Raji (cell line): ENCODE data around the gene LPP.

Experiments used
- POLR2A ChIP-seq: IDR thresholded peaks from 2 replicates; pipeline ENCODE4 v1.6.1; 2011; ENCODE audit warnings: low read depth, low read length, control low read depth; ENCODE audit not compliant: insufficient read depth

Gene LPP

DNA sequence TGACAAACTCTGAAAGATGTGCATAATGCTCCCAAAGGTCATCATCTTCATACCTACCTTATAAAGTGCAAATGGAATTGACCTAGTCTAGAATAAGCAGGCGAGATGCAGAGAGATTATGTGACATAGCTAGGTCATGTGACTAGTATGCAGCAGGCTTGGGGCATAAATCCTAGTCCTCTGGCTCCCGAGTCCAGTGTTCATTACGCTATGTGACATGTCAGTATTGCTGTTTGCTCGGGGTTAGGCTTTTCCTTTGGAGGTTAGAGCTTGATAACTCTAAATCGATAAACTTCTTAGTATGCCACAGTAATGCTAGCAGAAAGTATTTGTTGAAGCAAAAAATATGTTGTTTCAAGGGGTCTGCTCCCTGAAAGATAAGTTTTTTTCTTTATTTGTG lies 536.1 kb downstream of the LPP start:
- TF ChIP-seq POLR2A = no peak

DNA sequence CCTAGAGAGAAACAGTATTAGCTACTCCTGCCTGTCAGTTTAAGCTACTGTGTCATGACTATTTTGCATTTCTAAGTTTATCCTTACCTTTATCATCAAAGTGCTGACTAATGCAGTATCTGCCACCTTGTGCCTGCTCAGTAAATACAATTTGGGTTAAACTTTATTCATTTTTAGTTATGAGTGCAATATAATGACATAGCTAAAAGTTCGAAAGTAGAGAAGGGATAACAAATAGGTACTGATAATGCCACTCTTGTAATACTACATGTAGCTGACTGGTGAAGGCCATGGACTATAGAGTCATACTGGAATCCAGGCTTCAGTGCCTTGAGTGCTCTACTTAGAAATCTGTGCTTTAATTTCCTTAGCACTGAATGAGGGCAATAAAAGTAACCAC lies 537.0 kb downstream of the LPP start:
- TF ChIP-seq POLR2A = no peak

DNA sequence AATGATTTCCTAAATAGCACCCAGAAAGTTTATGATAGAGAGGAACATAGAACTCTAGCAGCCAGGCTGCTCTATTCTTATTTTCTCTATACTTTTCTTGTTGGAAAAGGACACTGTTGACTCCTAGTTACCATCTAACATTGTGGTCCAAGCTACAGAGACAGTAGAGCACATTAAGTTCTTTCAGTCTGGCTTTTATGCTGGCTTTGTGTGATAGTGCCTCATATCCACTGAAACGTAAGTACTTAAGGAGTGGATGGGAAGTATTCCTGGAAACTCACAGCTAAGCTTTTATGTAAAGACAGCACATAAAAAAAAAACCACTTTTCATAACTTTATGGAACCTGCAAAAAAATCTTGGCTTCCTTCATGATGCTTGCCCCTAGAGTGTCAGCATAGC lies 537.7 kb downstream of the LPP start:
- TF ChIP-seq POLR2A = no peak

DNA sequence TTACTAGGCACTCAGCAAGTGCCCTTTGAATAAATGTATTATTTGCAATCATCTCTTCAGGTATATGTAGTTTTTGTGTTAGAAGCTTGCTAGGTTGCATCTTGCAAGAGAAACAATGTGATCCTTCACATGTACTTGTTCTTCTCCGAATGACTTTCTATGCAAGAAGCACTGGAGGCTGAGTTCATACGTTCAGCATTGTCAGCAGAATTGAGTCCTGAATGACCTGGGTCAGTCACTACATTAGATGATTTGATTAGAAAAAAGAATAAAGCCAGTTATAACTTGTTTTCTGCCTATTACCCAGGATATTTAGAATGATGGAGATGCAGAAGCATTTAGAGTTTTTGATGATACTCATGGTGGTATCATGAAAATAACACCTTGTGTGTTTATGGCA lies 538.7 kb downstream of the LPP start:
- no peak for TF ChIP-seq POLR2A

DNA sequence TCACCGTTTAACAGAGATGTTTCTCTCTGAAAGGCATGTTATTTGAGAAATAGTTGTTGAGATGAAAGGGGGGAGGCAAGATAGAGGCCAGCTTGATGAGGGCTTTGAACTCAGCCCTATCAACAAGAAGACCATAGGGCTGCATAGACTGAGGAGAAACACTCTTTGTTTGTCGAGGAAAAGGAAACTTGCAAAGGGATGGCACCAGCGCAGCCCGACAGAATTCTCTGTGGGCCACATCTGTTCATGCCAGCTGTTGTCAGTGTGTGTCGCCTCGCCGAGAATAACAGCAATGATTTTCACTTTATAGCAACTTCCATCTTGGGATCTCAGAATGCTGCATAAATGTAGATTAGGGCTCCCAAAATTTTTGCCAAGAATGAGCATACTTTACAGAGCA lies 539.5 kb downstream of the LPP start:
- no peak for TF ChIP-seq POLR2A

DNA sequence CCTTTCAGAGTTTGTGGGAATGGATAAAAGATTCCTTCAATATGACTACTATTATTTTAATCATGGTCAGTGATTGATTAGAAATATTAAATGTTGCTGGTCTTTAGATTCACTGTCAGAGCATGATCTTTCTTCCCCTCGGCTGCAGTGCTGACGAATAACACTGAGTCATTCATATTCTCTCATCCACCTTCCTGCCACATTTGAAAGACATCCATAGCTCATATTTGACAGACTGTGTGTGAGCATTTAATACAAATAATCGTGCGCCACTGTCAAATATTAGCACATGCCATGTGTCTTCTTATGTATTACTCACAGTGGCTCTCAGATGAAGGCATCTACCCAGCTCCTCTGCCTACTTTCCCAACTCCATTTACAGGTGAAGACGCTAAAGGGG lies 541.3 kb downstream of the LPP start:
- no peak for TF ChIP-seq POLR2A

DNA sequence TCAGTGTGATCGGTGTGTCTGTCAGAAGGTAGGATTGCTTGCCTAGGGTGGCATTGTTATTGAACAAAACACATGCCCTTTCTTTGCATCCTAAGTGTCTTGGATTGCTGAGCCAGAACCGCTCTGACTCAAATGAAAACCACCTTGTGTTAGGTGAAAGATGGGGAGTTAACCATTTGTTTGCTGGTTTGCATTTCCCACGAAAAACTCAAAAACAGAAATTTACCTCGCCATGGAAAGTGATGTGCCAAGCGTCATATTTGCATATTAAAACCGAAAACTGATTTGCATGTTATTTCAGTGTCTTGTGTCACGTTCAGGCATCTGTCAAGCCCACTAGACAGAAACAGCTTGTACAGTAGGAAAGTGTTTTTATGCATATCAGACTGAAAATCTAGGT lies 543.2 kb downstream of the LPP start:
- TF ChIP-seq POLR2A = 0 out of 2 replicates have a peak, but pooled peaks have one; percentile 30

DNA sequence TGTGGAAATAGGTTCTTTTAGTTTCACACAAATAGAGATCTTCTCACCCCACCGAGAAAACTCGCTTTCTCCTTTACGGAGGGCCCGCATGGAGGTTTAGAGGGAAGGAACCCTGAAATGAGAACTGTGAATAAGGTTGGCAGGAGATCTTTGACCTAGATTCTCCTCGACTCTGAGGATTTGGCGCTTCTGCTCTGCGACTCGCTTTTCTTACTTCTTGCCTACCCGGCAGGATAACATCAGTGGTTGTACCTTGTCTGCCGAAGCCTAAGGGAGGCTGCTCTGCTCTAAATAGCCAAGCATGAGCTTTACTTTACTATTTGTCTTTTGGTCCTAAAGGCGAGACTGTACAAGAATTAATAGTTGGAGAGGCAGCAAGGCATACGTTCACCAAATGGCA lies 544.5 kb downstream of the LPP start:
- no peak for TF ChIP-seq POLR2A

DNA sequence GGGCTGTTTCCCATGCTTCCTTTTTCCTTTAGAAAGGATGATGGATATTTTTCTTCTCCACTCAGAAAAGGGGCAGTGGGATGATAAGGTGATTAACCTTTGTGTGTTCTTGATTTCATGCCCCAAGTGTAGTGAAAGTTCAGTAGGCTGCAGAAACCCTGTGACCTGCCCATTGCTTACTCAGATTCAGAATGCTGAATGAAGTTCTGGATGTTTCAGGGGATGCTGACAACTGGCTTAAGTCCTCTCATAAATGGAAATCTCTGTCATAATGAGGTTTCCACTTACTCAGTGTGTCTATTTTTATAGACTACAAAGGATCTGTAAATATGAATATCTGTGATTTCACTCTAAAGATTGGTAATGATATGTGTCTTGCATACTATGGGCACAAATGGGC lies 546.5 kb downstream of the LPP start:
- TF ChIP-seq POLR2A = no peak

DNA sequence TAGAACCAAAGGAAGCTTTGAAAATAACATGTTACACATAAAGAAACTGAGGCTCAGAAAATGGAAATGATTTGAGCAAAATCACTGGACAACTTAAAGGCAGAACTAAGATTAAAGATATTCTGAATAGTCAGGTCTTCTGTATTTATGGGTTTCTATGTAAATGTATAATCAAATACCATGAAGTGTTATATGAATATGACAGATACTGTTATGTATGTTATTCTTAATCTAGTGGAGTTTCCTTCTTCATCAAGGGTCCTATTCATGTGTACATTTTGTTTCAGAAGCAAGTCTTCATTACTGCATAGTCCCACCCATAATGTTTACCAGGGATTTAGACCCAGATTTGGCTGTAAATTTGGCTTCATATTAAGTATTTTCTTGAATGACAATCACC lies 547.0 kb downstream of the LPP start:
- TF ChIP-seq POLR2A = no peak

DNA sequence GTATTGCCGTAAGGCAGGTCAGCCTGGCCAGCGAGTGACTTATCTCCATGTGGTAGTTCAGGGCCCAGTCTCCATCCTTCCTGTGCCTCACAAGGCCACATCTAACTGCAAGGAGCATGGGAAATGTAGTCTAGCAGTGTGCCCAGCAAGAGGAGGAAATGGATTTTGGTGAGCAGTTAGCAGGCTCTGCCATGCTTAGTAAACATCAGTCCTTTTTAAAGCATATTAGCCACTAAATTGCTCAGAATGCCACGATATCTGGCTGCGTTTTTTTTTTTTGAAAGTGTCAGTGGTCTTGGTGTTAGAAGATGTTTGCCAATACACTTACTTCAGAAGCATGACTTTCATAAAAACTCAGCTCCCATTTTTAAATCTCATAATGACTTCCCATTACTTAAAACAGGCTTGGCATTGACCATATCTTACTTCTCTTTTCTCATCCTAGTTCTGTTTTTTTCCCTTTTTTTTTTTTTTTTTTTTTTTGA lies 547.6 kb downstream of the LPP start:
- no peak for TF ChIP-seq POLR2A

DNA sequence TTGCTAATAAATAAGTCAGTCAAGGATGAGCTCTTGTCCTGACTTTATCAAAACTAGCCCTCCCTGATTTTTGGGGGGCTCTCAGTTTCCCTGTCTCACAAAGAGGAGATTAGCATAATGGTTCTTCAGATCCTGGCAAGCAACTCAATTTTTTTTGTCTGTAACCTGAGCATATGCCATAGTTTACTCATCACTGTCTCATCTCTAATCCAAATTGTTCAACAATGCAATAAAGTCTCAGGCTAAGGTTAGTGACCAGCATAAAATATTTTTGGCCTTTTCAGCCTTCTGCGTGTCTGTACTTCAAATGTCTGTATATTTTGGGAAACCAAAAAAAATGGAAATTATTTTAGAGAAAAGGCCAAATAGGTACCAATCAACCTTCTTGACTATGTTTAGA lies 552.2 kb downstream of the LPP start:
- no peak for TF ChIP-seq POLR2A

DNA sequence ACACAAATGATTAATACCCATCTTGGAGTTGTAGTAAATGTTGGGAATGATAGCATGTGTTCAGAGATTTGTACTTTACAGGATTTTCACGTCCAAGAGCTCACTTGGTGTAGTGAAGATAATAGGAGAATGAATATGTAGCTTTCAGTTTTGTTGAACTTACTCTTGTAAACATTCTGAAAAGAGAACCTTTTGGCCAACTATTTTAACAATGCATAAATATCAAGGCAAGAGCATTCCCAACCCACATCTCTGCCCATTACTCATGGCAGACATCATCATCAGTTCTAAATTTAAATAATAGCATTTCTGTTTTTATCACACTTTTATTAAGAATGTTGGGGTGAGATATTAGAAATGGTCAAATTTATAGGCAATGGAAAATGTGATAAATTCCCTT lies 552.6 kb downstream of the LPP start:
- no peak for TF ChIP-seq POLR2A

DNA sequence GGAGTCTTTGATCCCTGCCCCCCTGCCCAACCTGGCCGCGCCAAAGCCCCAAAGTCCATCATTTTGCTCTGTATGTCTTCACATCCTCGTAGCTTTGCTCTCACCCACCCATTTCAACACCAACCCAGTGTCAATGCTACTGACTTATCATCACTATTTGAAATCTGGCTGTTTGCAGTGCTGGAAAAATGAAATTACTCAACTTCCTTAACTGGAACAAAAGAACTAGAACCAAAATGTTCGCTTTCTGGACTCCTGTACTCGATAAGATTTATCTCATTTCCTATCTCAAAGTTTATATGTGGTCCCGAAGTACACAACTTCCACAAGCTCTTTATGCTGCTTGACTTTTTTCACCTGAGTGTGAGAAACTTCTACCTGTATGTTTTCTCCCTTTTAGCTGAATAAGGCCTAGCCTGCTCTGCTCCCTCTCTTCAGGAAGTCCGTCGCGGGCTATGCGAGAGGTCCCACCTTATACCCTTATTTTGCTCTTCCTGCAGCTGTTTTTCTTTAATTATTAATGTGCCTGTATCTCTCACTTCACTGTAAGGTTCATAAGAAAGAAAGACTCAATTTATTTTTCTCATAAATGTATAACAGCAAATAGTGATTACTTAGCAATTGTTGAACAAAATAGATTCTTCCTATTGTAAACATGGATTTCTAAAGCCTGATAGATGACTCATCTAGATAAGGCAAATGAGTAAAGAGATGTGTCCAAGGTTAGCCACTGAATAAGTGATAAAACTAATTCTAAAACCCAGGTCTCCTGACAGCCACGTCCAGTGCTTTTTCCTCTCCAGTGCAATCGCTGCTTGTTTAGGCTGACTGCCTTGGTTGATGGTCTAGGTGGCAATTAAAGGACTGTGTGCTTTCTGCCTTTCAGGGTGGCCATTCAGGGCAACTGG lies 553.7 kb downstream of the LPP start:
- no peak for TF ChIP-seq POLR2A

DNA sequence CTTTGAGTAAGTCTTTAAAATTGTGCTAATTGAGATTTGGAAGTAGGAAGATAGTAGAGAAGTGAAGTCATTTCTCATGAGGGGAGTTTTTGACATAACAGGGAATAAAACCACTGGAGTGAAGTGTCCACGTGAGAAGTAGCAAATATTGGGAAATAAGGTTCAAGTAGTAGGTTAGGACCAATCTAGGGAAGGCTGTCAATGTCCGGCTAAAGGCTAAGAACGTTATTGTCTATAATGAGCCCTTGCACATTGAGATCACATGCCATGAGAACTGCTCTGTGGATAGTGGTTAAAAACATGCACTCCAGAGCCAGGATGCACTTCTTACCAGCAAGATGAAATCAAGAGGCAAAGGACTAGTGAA lies 557.9 kb downstream of the LPP start:
- no peak for TF ChIP-seq POLR2A

DNA sequence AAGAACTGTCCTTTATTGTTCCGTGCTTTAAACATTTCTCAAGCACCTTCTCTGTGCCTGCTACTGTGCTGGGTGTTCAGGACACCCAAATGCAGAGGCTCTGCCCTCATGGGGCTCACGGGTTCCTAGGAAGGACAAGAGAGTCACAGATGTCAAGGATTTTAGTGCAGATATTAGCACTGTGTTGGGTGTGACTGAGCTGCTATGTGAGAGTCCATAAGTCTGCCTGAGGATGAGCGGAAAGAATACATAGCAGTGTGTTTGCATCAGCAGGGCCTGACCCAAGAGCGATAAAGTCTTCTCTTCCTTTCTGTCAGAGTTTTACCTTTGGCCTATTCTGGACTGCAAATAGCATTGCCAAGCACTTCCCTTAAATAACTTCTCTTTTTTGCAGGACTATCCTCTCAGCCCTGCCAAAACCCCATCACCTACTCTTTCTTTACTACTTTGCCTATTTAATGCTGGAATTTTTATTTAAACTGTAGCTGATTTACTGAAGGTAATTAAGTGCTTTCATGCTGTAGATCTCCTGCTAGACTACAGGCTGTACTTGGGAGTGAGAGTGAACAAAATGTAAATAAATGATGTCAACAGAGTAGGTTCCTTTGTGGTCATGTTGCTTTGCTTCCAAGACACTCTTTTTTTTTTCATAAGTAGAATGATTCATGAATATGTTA lies 558.4 kb downstream of the LPP start:
- TF ChIP-seq POLR2A = no peak
